ENCODE data around the gene GDPD5.

GDPD5 gene

GRCh38 chr11:75525433-75526191 is at the start of gene GDPD5:
TSS of gene GDPD5 (minus strand) at chr11:75525941. CDS start at chr11:75477735, 48,206 bp downstream.
- FAIRE-seq, result no peak

GRCh38 chr11:75574698-75575602 is 49.2 kb upstream of the GDPD5 start:
- FAIRE-seq (no peak), DNase-seq (ENCODE audit: low spot score) (no peak)

More at GRCh38 chr11:75525433-75526191, at the start of gene GDPD5:
- DNase-seq (ENCODE audit: low spot score), result peak; percentile 42

- FAIRE-seq, result no peak
These were observed 47.0 kb upstream of the GDPD5 start for GRCh38 chr11:75572744-75573143.

GRCh38 chr11:75571625-75572024 is 45.9 kb upstream of the GDPD5 start:
- no peak for DNase-seq (ENCODE audit: low spot score)
- no peak for FAIRE-seq

More at GRCh38 chr11:75572744-75573143, 47.0 kb upstream of the GDPD5 start:
- DNase-seq (ENCODE audit: low spot score), result no peak

GRCh38 chr11:75570559-75571139 is 44.9 kb upstream of the GDPD5 start:
- no peak for FAIRE-seq
- DNase-seq (ENCODE audit: low spot score), result no peak

- FAIRE-seq, result no peak
- DNase-seq (ENCODE audit: low spot score), result no peak
These were observed 43.0 kb upstream of the GDPD5 start for GRCh38 chr11:75568616-75569219.

GRCh38 chr11:75567971-75568370 is 42.2 kb upstream of the GDPD5 start:
- FAIRE-seq (no peak), DNase-seq (ENCODE audit: low spot score) (no peak)

GRCh38 chr11:75566763-75567279 is 41.1 kb upstream of the GDPD5 start:
- FAIRE-seq (no peak), DNase-seq (ENCODE audit: low spot score) (no peak)

GRCh38 chr11:75565916-75566762 is 40.4 kb upstream of the GDPD5 start:
- no peak for FAIRE-seq
- no peak for DNase-seq (ENCODE audit: low spot score)

- FAIRE-seq (peak; percentile 47), DNase-seq (ENCODE audit: low spot score) (peak; percentile 83)
These were observed 39.6 kb upstream of the GDPD5 start for GRCh38 chr11:75565221-75565814.

GRCh38 chr11:75563978-75564552 is 38.3 kb upstream of the GDPD5 start:
- DNase-seq (ENCODE audit: low spot score) (peak; percentile 49), FAIRE-seq (no peak)

- FAIRE-seq (no peak), DNase-seq (ENCODE audit: low spot score) (no peak)
These were observed 37.8 kb upstream of the GDPD5 start for GRCh38 chr11:75563501-75563977.

GRCh38 chr11:75562836-75563484 is 37.2 kb upstream of the GDPD5 start:
- DNase-seq (ENCODE audit: low spot score), result peak; percentile 73
- FAIRE-seq, result no peak

GRCh38 chr11:75562048-75562835 is 36.5 kb upstream of the GDPD5 start, which contains the start of gene SERPINH1:
TSS of gene SERPINH1 (plus strand) at chr11:75562253. CDS start at chr11:75566350, 4,097 bp downstream.
- no peak for FAIRE-seq

GRCh38 chr11:75561426-75562047 is 35.8 kb upstream of the GDPD5 start:
- DNase-seq (ENCODE audit: low spot score) (no peak), FAIRE-seq (no peak)

More at GRCh38 chr11:75562048-75562835, 36.5 kb upstream of the GDPD5 start, which contains the start of gene SERPINH1:
- peak; percentile 70 for DNase-seq (ENCODE audit: low spot score)

GRCh38 chr11:75560644-75561043 is 34.9 kb upstream of the GDPD5 start:
- FAIRE-seq (no peak), DNase-seq (ENCODE audit: low spot score) (no peak)
